GM19452 (cell line): Measurements from ENCODE around the gene IGF1.
"Not testable (repeated sequence)": the region's sequence is repeated elsewhere in the genome, so short reads cannot be mapped to it uniquely, and the experiment has no call there.

Experiments
- ATAC-seq: cut with Tn5 transposase; IDR thresholded peaks from one replicate; pipeline ENCODE4 v1.9.1; 2021; ENCODE audit not compliant: unreplicated experiment

IGF1 gene

DNA sequence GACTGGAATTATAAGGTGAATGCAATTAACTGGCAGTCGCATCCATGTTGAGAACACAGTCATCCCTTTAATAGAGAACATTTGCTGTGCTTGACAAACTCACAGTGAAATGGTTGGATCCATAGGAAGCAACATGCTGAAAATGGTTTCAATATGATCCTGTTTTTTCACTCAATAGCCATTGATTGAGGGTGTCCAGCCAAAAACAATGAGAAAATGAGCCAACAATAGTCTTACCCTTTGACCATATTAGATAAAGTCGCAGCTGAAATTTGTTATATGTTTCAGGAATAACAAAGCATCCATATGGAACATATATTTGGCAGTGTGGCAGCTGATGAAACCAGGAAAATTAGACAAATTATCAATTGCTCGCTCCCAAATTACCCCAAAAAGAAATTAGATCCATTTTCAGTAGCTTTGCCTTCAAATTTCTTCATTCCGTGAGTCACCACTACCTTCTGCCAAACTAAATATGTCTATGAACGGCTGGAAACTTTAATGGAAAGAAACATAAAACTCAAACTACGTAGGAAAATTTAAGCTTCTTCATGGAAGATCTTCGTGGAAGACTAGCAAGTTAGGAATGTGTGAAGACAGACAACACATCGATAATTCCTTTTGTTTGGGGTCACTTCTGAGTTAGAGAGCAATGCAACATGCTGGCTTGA, 17.4 kb downstream of the IGF1 start:
- no peak for ATAC-seq

DNA sequence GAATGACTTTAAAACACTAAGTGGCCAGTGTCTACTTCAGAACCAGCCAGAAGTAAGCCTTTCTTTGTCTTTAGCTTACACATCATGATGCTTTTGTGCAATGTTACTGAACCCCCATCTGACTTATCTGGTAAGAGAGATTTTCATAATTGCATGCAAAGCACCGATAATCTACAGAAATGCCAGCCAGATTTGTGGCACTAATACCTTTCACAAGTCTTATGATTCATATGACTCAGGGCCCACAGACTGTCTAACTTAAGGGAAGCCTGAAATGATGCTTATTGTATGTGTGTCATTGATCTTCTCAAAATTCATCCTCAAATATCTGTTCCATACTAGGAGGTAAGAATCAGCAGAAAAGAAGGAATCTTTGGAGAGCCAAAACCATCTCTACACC, 18.0 kb downstream of the IGF1 start:
- no peak for ATAC-seq

DNA sequence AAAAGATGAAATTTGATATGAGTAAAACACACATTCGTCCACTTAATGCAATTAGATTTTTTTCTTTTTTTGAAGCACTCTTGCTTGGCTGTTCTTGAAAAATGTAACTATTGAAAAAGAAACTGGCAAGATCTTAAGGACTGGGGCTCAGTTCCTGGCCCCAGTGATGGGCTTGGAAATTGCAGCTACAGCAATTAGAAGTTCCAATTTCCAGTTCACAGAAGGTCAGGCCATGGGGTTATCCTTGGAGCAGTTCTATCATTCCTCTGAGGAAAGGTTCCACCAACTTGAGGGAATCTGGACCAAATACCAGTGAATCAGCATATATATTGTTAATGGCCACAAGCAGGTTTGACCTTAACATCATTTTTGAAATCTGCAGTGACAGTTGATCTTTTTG, 18.9 kb downstream of the IGF1 start:
- ATAC-seq, result no peak

GRCh38 chr12:102459314-102459713, 21.0 kb downstream of the IGF1 start:
- ATAC-seq, result no peak

DNA sequence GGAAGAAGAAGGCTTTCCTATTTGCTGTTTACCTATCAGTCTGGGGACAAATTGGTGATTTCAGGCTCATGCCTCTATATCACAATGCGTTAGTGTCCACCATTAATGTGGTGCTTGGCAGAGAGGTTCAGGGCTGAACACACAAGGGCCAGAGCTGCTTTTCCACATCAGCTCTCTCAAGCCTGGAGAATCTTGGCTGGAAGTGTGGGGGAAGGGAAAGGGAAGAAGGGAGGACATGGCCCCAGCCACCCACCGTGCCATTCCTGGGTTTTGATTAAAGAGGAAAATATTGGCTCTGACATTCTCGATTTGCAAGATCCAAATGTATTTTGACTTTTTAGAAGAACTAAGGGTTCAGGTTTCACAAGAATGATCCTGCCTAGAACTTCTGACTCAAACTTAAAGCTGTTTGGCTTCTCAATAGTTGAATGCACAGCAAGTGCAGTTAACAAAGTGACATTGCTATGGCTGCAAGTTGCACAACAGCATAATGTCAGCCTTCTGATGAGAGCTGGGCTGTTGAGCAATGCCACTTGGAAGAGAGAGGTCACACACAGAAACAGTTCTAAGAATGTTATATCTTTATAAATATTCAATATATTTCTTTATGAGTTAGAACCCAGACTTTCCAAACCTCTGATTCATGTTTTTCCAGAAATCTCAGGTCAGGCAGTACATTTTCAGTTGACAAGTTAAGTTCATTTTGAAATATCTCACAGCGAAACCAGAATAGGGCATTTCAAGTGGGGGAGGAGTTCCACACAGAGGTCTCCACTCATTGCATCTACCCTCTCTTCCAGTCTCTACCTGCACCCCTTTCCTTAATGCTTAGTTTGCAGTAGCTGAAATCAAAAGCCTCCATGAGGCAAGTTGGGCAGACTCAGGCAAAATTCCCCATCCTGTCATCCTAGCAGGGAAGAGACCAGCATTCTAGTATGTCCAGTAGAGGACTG, 25.3 kb downstream of the IGF1 start:
- ATAC-seq, result no peak

- no peak for ATAC-seq
These were observed 26.0 kb downstream of the IGF1 start for GRCh38 chr12:102454330-102454729.

DNA sequence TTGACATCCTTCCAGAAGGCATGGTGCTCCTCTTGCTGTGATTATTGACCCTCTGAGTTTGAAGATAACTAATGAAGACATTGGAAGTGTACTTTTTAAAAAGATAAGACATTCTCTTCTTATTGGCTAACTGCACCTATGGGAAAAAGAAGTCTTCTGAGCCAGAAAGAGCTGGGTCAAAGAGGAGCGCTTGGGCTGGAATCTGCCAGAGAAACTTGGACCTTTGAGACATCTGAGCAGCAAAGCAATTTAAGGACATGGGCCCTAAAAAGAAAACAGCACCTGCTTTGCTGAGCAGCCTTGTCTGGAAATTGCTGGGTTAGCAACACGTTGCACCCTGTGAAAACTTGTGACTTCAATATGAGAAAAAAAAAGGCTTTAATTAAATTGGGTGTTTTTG, 27.8 kb downstream of the IGF1 start:
- ATAC-seq, result no peak

DNA sequence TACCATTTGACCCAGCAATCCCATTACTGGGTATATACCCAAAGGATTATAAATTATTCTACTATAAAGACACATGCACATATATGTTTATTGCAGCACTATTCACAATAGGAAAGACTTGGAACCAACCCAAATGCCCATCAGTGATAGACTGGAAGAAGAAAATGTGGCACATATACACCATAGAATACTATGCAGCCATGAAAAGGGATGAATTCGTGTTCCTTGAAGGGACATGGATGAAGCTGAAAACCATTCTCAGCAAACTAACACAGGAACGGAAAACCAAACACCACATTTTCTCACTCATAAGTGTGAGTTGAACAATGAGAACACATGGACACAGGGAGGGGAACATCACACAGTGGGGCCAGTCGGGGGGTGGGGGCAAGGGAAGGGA, 31.3 kb downstream of the IGF1 start:
- not testable (repeated sequence) for ATAC-seq

DNA sequence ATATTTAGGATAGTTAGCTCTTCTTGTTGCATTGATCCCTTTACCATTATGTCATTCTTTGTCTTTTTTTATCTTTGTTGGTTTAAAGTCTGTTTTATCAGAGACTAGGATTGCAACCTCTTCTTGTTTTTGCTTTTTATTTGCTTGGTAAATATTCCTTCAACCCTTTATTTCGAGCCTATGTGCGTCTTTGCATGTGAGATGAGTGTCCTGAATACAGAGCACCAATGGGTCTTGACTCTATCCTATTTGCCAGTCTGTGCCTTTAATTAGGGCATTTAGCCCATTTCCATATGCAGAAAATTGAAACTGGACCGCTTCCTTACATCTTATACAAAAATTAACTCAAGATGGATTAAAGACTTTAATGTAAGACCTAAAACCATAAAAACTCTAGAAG, 32.9 kb downstream of the IGF1 start:
- ATAC-seq, result not testable (repeated sequence)

DNA sequence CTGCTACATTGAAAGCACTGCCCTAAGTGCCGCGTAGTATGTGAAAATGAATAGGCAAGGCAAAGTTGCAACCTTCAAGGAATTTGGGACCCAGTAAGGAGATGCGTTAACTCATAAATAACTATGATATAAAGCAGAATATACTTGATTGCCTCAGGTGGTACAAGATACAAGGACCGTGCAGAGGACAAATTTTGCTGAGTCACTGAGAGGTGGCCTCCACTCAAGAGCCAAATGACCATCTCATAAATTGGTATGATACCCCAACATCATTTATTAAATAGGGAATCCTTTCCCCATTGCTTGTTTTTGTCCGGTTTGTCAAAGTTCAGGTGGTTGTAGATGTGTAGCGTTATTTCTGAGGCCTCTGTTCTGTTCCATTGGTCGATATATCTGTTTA, 35.7 kb downstream of the IGF1 start:
- no peak for ATAC-seq

- no peak for ATAC-seq
These were observed 36.3 kb downstream of the IGF1 start for GRCh38 chr12:102444093-102444492.

DNA sequence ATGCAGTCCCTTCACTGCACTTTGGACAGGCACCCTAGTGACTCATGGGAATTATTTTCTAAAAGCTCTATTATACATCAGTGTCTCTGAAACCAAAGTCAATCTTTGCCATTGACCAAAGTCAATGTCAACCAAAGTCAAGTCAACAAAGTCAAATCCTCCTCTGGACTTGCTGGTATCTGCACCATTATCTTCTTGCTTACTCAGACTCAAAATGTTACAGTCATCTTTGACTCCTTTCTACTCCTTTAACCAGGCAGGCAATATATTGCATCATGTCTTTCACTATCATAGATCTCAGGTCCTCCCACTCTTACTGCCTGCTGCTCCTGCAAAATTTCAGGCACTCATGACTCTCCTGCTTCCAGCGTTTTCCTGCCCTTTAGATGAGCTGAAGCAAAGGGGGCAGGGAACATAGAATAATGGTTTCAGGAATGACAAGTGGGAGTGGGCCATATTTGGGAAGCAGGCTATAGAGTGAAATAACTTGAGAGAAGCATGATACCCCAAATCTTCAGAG, 39.2 kb downstream of the IGF1 start:
- ATAC-seq, result no peak

DNA sequence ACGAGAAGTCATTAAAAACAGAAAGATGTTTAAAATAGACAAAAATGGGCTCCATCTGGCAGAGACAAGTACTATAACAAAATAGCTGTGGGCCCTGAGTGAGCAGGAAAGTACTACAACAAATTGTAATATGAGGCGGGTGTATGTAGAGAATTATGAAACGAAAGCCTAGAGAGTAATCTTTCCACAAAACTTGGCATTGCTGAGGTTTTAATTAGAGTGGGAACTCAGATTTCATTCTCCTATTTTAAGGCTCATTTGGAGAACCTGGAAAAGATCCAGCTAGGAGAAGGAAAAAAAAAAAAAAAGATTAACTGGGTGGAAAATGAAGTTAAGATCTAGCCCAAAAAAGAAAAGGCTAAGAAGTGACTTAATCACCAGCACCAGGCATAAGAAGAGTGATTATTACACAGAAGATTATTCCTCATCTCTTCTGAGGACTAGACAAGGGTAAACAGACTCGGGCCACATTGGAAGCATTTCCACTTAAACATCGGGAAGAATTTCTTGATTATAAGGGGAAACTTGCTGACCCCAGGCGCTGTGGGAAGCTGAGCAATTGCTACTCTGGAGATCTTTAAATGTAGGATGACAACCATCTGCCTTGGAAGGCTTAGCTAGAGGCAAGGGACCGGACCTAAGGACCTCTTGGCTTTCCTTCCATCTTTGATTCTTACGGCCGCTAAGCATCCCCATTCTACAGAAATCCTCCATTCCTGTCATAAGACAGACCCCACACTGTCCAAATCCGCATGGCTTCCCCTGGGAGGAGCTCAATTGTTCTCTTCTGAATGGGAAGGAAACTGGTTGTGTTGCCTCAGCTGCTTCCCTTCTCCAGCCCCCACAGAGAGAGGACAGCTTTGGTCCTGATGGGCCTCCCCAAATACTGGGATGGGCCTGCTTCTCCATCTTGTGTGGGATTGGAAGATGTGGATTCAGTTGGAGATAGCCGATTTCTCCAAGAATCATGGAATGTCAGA, 40.6 kb downstream of the IGF1 start:
- no peak for ATAC-seq

DNA sequence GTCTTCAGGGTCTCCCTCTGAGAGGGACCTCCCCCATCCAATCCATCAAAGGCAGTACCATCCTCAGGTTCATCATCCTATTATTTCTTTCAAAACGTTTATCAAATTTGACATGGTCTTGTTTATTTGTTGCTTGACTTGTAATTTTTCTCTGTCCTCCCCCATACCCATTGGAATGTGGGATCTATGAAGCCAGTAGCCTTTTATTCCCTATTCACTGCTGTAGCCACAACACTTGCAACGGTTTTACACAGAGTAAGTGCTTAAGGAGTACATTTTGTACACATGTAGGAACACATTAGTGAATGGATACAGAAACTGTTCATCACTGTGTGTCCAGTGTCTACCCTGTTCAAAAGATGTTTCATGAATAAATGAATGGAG, 41.5 kb downstream of the IGF1 start:
- ATAC-seq, result no peak

DNA sequence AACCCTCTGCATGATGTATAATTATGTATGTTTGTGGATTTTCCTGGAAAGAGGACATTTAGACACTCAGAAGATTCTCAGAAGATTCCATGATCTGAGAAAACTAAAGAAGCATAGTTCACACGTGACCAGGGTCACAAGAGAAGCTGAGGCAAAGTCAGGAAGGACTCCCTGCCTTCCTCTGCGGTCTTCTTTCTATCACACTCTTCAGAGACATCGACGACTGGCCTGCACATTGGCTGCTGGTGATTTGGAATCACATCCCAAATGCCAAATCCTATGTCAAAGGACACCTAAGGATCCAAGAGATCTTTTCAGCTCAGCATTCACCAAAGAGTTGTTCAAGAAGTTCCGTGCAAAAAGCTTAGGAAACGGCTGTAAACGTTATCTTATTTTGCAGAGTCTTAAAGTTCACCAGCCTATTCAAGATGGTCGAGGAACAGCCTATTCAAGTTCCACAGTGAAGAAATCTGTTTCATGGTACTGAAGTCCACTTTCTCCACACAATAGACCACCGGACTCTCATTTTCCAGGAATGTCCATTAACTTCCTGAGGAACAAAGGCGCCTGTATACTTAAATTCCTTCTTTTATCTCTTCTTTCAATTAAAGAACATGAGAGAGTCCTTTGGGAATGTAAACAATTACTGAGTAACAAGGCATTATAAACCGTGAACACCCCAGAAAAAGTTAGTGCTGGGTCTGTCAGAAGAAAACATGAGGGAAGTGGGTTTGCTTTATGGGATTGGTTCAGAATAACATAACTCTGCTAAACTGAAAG, 42.1 kb downstream of the IGF1 start:
- ATAC-seq, result no peak

GRCh38 chr12:102437511-102437910, 42.9 kb downstream of the IGF1 start:
- ATAC-seq, result no peak

GRCh38 chr12:102436867-102437266, 43.5 kb downstream of the IGF1 start:
- ATAC-seq, result no peak

DNA sequence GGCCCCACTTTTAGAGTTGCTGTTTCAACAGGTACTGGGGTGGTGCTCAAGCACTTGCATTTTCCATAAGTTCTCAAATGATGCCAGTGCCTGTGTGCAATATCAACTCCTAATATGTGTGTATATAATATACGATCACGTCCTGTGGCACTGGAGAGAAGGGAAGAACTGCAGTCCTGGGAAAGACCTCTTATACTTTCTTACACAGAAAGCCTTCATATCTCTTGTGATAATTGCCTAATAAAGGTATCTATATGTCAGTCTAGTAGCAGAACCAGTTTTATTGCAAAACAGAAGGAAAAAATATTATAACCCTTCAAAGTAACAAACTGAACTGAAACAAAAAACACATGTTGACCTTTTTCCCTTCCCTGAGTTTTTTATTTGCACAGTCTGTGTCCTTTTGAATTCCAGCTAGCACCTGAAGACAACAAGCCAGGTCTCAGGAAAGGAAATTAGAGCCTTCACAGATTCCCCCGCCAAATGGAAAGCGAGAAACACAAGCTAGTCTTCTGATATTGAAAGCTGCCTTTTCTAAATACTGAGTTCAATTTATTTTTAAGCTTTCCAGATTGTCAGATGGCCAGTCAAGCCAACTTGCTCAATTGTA, 44.4 kb downstream of the IGF1 start:
- no peak for ATAC-seq

- no peak for ATAC-seq
These were observed 47.1 kb downstream of the IGF1 start for GRCh38 chr12:102433304-102433703.

GRCh38 chr12:102430661-102431060, 49.7 kb downstream of the IGF1 start:
- ATAC-seq, result no peak
